Activated CD8-positive, alpha-beta T cell treated with anti-CD3 and anti-CD28 coated beads for 36 hours (primary cell): ENCODE results near the gene KIF6. TPM values are rescaled to one million over a fixed set of nuclear protein-coding genes. Genes with fewer than 3 reads are reported as not detected.

Experiments
- ATAC-seq: fragments of 200-7000 bp; cut with Tn5 transposase; one replicate; pipeline ENCODE4 v1.10.0; 2021; ENCODE audit warnings: mild to moderate bottlenecking, moderate library complexity
- CTCF ChIA-PET: fragments of 350-600 bp; sonication (Branson Sonifier 250); formaldehyde crosslinking; loops from one replicate; lab custom pipeline; 2021; ENCODE audit warnings: antibody characterized with exemption; lab: Charles Lee
- POLR2A ChIA-PET: fragments of 350-600 bp; sonication (Branson Sonifier 250); formaldehyde crosslinking; loops from one replicate; lab custom pipeline; 2021; ENCODE audit warnings: antibody characterized with exemption; lab: Charles Lee
- DNase-seq: peaks from one replicate; pipeline ENCODE4 v3.0.0-alpha.2; 2020
- H3K27ac Mint-ChIP-seq: one replicate; pipeline ENCODE4 v1.8.0; 2021; ENCODE audit warnings: mild to moderate bottlenecking, mixed read lengths
- H3K27me3 Mint-ChIP-seq: one replicate; pipeline ENCODE4 v1.8.0; 2021; ENCODE audit warnings: mixed read lengths
- H3K36me3 Mint-ChIP-seq: one replicate; pipeline ENCODE4 v1.8.0; 2021; ENCODE audit warnings: low read depth, mixed read lengths
- H3K4me1 Mint-ChIP-seq: one replicate; pipeline ENCODE4 v1.8.0; 2021; ENCODE audit warnings: low read depth, mixed read lengths
- H3K4me3 Mint-ChIP-seq: one replicate; pipeline ENCODE4 v1.8.0; 2021; ENCODE audit warnings: mild to moderate bottlenecking, moderate library complexity, mixed read lengths
- H3K9me3 Mint-ChIP-seq: one replicate; pipeline ENCODE4 v1.8.0; 2021; ENCODE audit warnings: mixed read lengths
- CTCF ChIP-seq: fragments of 200-600 bp; IDR thresholded peaks from one replicate; pipeline ENCODE4 v1.8.0; 2022; ENCODE audit warnings: antibody characterized with exemption, mild to moderate bottlenecking
- intact Hi-C: fragments of 100-400 bp; cut with micrococcal nuclease; formaldehyde crosslinking; loops from one replicate; pipeline ENCODE4 v1.10.0; 2022
- total RNA-seq, 2 experiments: library from RNA; stranded (reverse); gene quantifications; one replicate each; pipeline ENCODE4 v1.2.3, GENCODE V29; 2021

KIF6 gene
- total RNA-seq, 2 experiments from 2014 or later = 0.13 to 0.14 TPM

- CTCF ChIA-PET = no interaction called here
- no peak for DNase-seq
- peaks cover 22% of the 10 kb centered on the region for H3K27me3 Mint-ChIP-seq
These were observed 178.5 kb downstream of the KIF6 start for GRCh38 chr6:39546731-39547130.

GRCh38 chr6:39543950-39544349, 181.3 kb downstream of the KIF6 start:
- Mint-ChIP-seq H3K36me3 (no peaks in the 10 kb centered on the region), H3K27ac (no peak overlapping the region), H3K4me3 (no peak overlapping the region), H3K4me1 (no peaks in the 10 kb centered on the region), H3K9me3 (no peaks in the 10 kb centered on the region), H3K27me3 (peaks cover 15% of the 10 kb centered on the region)
- ChIA-PET CTCF (no interaction called here), POLR2A (interaction anchor here (0.7 kb wide), 1 partner anchor 125 kb away, joined by 3 read pairs; no protein-coding TSS in a partner anchor)
- no peak for DNase-seq
- intact Hi-C loops = no loop called here
- no peak for ATAC-seq
- TF ChIP-seq CTCF = no peak

More at GRCh38 chr6:39546731-39547130, 178.5 kb downstream of the KIF6 start:
- intact Hi-C loops = no loop called here
- no peaks in the 10 kb centered on the region for H3K9me3 Mint-ChIP-seq
- H3K27ac Mint-ChIP-seq = no peak overlapping the region
- no peak overlapping the region for H3K4me3 Mint-ChIP-seq
- no peak for ATAC-seq
- no peaks in the 10 kb centered on the region for H3K36me3 Mint-ChIP-seq
- H3K4me1 Mint-ChIP-seq = no peaks in the 10 kb centered on the region
- POLR2A ChIA-PET = no interaction called here
- no peak for TF ChIP-seq CTCF

- no peak for ATAC-seq
- H3K27me3 Mint-ChIP-seq = peaks cover 11% of the 10 kb centered on the region
- H3K4me1 Mint-ChIP-seq = no peaks in the 10 kb centered on the region
- intact Hi-C loops = no loop called here
- no peaks in the 10 kb centered on the region for H3K36me3 Mint-ChIP-seq
- TF ChIP-seq CTCF = no peak
- H3K4me3 Mint-ChIP-seq = no peak overlapping the region
- H3K9me3 Mint-ChIP-seq = no peaks in the 10 kb centered on the region
- ChIA-PET CTCF (no interaction called here), POLR2A (no interaction called here)
- no peak for DNase-seq
- no peak overlapping the region for H3K27ac Mint-ChIP-seq
These were observed 182.1 kb downstream of the KIF6 start for GRCh38 chr6:39543095-39543494.

- DNase-seq = no peak
- POLR2A ChIA-PET = no interaction called here
- Mint-ChIP-seq H3K27me3 (peaks cover 2% of the 10 kb centered on the region), H3K27ac (no peak overlapping the region), H3K4me1 (no peaks in the 10 kb centered on the region), H3K36me3 (no peaks in the 10 kb centered on the region), H3K9me3 (no peaks in the 10 kb centered on the region), H3K4me3 (no peak overlapping the region)
- CTCF ChIA-PET = no interaction called here
- ATAC-seq = no peak
- intact Hi-C loops = no loop called here
- TF ChIP-seq CTCF = no peak
These were observed 184.8 kb downstream of the KIF6 start for GRCh38 chr6:39540454-39540853.

GRCh38 chr6:39530201-39530759, 194.9 kb downstream of the KIF6 start:
- intact Hi-C loops = no loop called here
- ChIA-PET POLR2A (no interaction called here), CTCF (no interaction called here)
- Mint-ChIP-seq H3K36me3 (no peaks in the 10 kb centered on the region), H3K27ac (peak overlapping the region; percentile 62), H3K27me3 (peaks cover 32% of the 10 kb centered on the region), H3K4me1 (peaks cover 8% of the 10 kb centered on the region), H3K4me3 (peak overlapping the region; percentile 10), H3K9me3 (peaks cover 4% of the 10 kb centered on the region)
- DNase-seq = peak; percentile 12
- no peak for TF ChIP-seq CTCF
- ATAC-seq = peak; percentile 80
